ENCODE results near the gene TSGA10IP.

DNA sequence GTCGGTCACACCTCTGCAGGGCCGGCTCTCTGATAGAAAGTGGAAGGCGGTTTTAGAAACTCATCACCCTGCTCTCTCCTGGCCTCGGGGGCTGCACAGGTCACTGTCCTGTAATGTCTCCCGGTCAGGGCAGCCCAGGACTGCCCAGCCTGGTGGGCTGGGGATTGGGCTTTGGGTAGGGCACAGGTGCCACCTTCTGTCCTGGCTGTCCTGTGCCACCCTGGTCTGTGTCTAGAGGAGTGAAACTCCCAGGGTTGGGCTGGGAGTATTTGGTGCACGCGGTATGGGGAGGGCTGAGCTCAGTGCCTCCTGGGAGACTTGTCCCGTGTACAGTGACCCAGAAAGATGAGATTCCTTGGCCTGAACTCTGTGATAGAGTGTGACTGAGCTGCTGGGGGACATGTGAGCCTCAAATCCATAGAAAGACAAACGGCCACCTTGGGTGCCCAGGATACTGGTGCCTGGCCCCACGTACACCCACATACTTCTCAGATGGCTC lies 34.0 kb downstream of the TSGA10IP start:
- TF ChIP-seq, protein P1, sequence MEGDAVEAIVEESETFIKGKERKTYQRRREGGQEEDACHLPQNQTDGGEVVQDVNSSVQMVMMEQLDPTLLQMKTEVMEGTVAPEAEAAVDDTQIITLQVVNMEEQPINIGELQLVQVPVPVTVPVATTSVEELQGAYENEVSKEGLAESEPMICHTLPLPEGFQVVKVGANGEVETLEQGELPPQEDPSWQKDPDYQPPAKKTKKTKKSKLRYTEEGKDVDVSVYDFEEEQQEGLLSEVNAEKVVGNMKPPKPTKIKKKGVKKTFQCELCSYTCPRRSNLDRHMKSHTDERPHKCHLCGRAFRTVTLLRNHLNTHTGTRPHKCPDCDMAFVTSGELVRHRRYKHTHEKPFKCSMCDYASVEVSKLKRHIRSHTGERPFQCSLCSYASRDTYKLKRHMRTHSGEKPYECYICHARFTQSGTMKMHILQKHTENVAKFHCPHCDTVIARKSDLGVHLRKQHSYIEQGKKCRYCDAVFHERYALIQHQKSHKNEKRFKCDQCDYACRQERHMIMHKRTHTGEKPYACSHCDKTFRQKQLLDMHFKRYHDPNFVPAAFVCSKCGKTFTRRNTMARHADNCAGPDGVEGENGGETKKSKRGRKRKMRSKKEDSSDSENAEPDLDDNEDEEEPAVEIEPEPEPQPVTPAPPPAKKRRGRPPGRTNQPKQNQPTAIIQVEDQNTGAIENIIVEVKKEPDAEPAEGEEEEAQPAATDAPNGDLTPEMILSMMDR (IDR thresholded peaks at IDR 0.05), result no peak
- no peak for TF ChIP-seq ZNF121 (CRISPR knock-in tag; IDR thresholded peaks at IDR 0.05)
- TF ChIP-seq CREB1 (CRISPR knock-in tag; IDR thresholded peaks at IDR 0.05), result no peak
- TF ChIP-seq, protein P2, sequence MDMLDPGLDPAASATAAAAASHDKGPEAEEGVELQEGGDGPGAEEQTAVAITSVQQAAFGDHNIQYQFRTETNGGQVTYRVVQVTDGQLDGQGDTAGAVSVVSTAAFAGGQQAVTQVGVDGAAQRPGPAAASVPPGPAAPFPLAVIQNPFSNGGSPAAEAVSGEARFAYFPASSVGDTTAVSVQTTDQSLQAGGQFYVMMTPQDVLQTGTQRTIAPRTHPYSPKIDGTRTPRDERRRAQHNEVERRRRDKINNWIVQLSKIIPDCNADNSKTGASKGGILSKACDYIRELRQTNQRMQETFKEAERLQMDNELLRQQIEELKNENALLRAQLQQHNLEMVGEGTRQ (CRISPR knock-in tag; IDR thresholded peaks at IDR 0.05), result no peak
